Epithelial cell of proximal tubule (primary cell): ENCODE data around the gene TMA7. TPM values are rescaled to one million over a fixed set of nuclear protein-coding genes. Genes with fewer than 3 reads are reported as not detected.

Source experiments
- DNase-seq: peaks from one replicate; pipeline ENCODE4 v3.0.0-alpha.2; 2011; ENCODE audit warnings: low read depth
- H3K4me3 ChIP-seq: 2 replicates; pipeline ENCODE4 v1.5.1; 2011; ENCODE audit warnings: low read depth, mild to moderate bottlenecking, low read length
- total RNA-seq: library from RNA; depleted of rRNA; stranded (reverse); fragments of >200 nt; gene quantifications from 2 replicates; pipeline ENCODE4 v1.2.3, GENCODE V29; 2015
- TF ChIP-seq, protein P1 (sequence below): conservative IDR thresholded peaks from 2 replicates; pipeline ENCODE4 v1.5.1; 2012; ENCODE audit warnings: low read depth, mild to moderate bottlenecking, low read length

TMA7 gene
- total RNA-seq, 1 donor from 2014 or later = 687 TPM

- no peak for DNase-seq
- H3K4me3 ChIP-seq = no peak overlapping the region
- TF ChIP-seq, protein P1, sequence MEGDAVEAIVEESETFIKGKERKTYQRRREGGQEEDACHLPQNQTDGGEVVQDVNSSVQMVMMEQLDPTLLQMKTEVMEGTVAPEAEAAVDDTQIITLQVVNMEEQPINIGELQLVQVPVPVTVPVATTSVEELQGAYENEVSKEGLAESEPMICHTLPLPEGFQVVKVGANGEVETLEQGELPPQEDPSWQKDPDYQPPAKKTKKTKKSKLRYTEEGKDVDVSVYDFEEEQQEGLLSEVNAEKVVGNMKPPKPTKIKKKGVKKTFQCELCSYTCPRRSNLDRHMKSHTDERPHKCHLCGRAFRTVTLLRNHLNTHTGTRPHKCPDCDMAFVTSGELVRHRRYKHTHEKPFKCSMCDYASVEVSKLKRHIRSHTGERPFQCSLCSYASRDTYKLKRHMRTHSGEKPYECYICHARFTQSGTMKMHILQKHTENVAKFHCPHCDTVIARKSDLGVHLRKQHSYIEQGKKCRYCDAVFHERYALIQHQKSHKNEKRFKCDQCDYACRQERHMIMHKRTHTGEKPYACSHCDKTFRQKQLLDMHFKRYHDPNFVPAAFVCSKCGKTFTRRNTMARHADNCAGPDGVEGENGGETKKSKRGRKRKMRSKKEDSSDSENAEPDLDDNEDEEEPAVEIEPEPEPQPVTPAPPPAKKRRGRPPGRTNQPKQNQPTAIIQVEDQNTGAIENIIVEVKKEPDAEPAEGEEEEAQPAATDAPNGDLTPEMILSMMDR = no peak
Observed at GRCh38 chr3:48405343-48405881, 34.6 kb upstream of the TMA7 start.

- no peak overlapping the region for H3K4me3 ChIP-seq
- no peak for DNase-seq
- TF ChIP-seq, protein P1 = no peak
Observed at GRCh38 chr3:48405971-48406370, 34.1 kb upstream of the TMA7 start.

DNA sequence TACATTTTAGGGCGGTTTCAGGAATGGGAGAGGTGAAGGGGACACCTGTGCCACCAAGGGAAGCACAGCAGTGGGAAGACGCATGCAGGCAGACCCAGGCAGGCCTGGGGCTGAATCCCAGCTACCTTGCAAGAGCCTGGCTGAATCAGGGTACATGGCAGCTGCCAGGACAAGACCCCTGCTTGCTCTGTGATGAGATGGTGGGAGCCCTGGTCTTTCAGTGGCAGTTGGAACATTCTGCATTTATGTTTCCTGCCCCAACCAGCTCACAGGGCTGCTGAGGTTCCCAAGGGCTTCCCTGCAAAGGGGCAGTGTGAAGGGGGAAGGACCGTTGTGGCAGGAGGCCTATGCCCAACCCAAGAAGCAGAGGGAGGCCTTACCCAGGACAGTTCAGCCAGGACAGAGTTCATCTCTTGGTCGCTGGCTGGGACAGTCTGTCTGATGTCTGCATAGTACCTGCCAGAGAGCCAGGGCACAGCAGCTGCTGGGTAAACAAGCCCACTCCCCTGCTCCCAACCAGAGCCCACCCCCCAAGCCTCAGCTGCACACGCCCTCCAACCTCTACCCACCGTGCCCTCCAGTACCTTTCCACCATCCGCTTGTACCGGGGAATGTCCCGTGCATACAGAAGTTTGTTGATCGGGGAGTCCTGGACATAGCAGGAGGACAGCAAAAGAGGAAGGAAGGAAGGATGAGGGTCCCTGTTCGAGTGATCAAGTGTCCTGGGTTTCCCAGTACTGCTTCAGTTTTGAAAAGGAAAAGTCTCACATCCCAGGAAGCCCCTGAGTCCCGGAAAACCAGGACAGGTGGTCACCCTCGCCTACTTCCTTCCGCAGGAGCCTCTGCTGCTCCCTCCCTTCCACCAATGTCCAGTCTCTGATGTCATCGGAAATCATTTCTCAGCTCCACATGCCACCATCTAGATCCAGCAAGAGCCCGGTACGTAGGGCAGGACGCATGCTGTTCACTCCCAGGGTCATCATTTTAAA, 33.3 kb upstream of the TMA7 start:
- TF ChIP-seq, protein P1 = no peak
- DNase-seq = no peak
- H3K4me3 ChIP-seq = no peak overlapping the region

DNA sequence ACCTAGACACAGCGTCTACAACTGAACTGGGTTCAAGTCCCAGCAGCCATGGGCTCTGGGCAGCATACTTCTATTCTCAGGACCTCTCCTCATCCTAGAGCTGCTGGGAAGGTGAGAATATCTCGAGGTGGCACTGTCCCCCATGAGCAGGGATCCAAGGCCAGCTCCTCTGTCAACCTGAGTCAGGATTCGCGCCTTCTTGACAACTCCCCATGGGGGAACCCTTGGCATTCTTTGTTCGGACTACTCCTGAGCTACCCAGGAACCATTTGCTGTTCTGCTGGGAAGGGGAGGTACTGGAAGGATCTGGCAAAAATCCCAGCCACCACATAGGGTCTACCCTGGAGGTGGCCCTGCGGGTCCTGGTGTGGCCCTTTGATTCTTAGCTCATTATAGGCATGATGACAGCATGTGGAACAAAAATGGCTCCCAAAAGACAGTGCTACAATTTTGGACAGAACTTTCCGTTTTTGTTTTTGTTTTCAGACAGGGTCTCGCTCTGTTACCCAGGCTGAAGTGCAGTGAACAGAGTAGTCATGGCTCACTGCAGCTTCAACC, 32.4 kb upstream of the TMA7 start:
- H3K4me3 ChIP-seq = no peak overlapping the region
- no peak for DNase-seq
- TF ChIP-seq, protein P1 = no peak

DNA sequence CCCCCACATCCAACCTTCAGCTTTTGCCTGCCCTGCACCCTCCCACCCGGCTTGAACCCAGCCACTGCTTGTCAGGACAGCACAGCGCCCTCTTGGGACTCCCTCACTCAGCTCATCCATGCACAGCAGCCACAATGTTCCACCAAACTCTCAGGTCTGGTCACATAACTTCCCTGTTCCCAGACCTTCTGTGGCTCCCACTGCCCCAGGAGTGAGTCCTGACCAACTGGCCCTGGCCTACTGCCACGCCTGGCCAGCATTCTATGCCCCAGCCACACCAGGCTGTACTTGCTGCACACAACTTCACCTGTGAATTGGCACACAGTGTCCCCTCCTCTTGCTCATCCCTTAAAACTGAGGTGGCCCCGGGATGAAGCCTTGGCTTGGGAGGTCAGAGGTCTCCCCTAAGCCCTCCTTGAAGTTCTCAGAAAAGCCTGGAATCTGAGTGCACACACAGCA, 31.2 kb upstream of the TMA7 start:
- TF ChIP-seq, protein P1 = peak; percentile 16
- DNase-seq = no peak
- no peak overlapping the region for H3K4me3 ChIP-seq

DNA sequence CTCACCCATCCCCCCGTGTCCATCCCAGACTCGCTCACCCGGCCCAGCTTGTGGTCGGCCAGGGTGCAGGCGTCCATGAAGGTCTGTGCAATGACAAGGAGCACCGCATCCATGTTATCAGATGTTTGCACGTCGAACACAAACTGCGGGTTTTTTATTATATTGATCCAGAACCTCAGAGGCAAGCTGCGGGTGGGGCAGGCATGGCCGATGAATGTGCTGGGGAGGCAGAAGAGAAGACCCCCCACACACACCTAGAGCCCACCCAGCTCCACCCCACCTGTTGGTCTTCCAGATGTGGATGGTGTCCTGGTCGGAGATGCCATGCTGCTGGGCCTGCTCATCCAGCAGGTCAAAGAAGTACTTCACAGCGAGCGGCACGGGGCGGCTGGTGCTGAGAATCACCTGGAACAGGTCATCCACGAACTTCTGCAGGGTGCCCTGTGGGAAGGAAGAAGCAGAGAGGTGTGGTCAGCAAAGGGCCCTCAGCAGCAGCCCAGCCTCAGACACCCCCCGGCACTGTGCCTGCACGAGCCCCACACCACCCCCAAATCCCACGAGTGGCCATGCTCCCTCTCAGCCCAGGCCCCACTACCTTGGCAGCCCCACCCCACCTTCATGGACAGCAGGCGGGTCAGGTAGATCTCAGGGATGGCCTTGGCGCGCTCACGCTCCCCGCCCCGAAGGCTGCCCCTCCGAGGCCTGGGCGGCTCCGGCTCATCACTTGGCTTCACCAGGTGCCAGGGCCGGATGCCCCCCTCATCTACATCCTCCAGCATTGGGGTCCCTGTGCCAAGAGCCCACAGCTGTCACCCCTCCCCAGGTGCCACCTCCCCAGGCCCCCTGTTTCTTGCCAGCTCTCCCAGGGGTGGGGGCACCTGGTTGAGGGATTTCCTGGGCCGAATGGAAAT, 30.5 kb upstream of the TMA7 start:
- no peak overlapping the region for H3K4me3 ChIP-seq
- DNase-seq = no peak
- TF ChIP-seq, protein P1 = no peak
